H1 (cell line): ENCODE results near the gene RMND5B. TPM values are rescaled to one million over a fixed set of nuclear protein-coding genes. Genes with fewer than 3 reads are reported as not detected.

Experiments used
- CTCF ChIA-PET: fragments of 300-600 bp; sonication (Branson Sonifier 250); formaldehyde crosslinking; loops from one replicate; lab custom pipeline; 2021; ENCODE audit not compliant: partially characterized antibody; lab: Charles Lee
- POLR2A ChIA-PET: fragments of 300-600 bp; sonication (Branson Sonifier 250); formaldehyde crosslinking; loops from one replicate; lab custom pipeline; 2021; ENCODE audit warnings: inconsistent platforms; ENCODE audit not compliant: partially characterized antibody; lab: Charles Lee
- DNase-seq, 2 experiments: peaks; one replicate each; pipeline versions ENCODE4 v3.0.0 to v3.0.0-alpha.2; 2010 to 2022; ENCODE audit warnings: low spot score in 2 of 2, low read depth in 1 of 2, mixed read lengths in 1 of 2
- FAIRE-seq: peaks from 2 replicates; lab custom pipeline; 2011; peaks lifted over from hg19 to GRCh38; lab: Jason Lieb, UNC
- H2AFZ ChIP-seq: 2 replicates; pipeline ENCODE4 v1.8.1; 2012; ENCODE audit warnings: low read length, inconsistent platforms
- H2AK5ac ChIP-seq: 2 replicates; pipeline ENCODE4 v1.6.1; 2013; ENCODE audit warnings: low read depth, low read length
- H2BK120ac ChIP-seq: replicated peaks from 2 replicates; pipeline ENCODE3; 2013; ENCODE audit warnings: low read depth, low read length, inconsistent platforms
- H2BK12ac ChIP-seq: 2 replicates; pipeline ENCODE4 v1.6.1; 2013; ENCODE audit warnings: low read depth, low read length
- H2BK15ac ChIP-seq: 2 replicates; pipeline ENCODE4 v1.6.1; 2013; ENCODE audit warnings: low read length
- H2BK20ac ChIP-seq: 2 replicates; pipeline ENCODE4 v1.6.1; 2013; ENCODE audit warnings: low read length
- H2BK5ac ChIP-seq: 2 replicates; pipeline ENCODE4 v1.6.1; 2013; ENCODE audit warnings: low read depth, low read length
- H3K14ac ChIP-seq: 2 replicates; pipeline ENCODE4 v1.6.1; 2013; ENCODE audit warnings: inconsistent platforms; ENCODE audit not compliant: insufficient read length
- H3K18ac ChIP-seq: 2 replicates; pipeline ENCODE4 v1.6.1; 2013; ENCODE audit warnings: low read length; ENCODE audit errors: extremely low read depth
- H3K23ac ChIP-seq: 2 replicates; pipeline ENCODE4 v1.6.1; 2013; ENCODE audit warnings: inconsistent platforms; ENCODE audit not compliant: insufficient read length
- H3K23me2 ChIP-seq: 2 replicates; pipeline ENCODE4 v1.6.1; 2013; ENCODE audit warnings: low read depth, low read length
- H3K27ac ChIP-seq: 2 replicates; pipeline ENCODE4 v1.6.1; 2011; ENCODE audit warnings: low read depth, low read length, inconsistent platforms
- H3K27me3 ChIP-seq, 4 experiments: replicated peaks in 1 of 4; 1 replicate in 1 of 4; 2 replicates in 3 of 4; pipeline versions ENCODE4 v1.6.1 to v1.8.1; 2011 to 2013; ENCODE audit warnings: low read length in 3 of 4, mild to moderate bottlenecking in 3 of 4, inconsistent platforms in 2 of 4, mixed read lengths in 2 of 4, moderate library complexity in 1 of 4; ENCODE audit not compliant: control insufficient read depth in 3 of 4, insufficient read depth in 3 of 4; ENCODE audit errors: extremely low read depth in 1 of 4
- H3K36me3 ChIP-seq, 4 experiments: 2 replicates each; pipeline versions ENCODE4 v1.6.1 to v1.8.1; 2011 to 2013; ENCODE audit warnings: mild to moderate bottlenecking in 4 of 4, low read length in 3 of 4, moderate library complexity in 2 of 4, control low read depth in 1 of 4, inconsistent platforms in 1 of 4; ENCODE audit not compliant: insufficient read depth in 4 of 4, control insufficient read depth in 2 of 4
- H3K4ac ChIP-seq: replicated peaks from 2 replicates; pipeline ENCODE3; 2013; ENCODE audit warnings: low read length, low read depth, mixed read lengths, inconsistent platforms; ENCODE audit not compliant: insufficient read length
- H3K4me1 ChIP-seq, 4 experiments: replicated peaks in 1 of 4; 1 replicate in 1 of 4; 2 replicates in 3 of 4; pipeline versions ENCODE4 v1.6.1 to v1.8.1; 2011 to 2013; ENCODE audit warnings: low read length in 3 of 4, inconsistent platforms in 2 of 4, mixed read lengths in 1 of 4; ENCODE audit not compliant: insufficient read depth in 4 of 4, control insufficient read depth in 3 of 4
- H3K4me2 ChIP-seq, 2 experiments: 2 replicates each; pipeline versions ENCODE4 v1.6.1 to v1.8.1; 2011 to 2013; ENCODE audit warnings: low read depth in 2 of 2, low read length in 2 of 2, control low read depth in 1 of 2, inconsistent platforms in 1 of 2, mild to moderate bottlenecking in 1 of 2; ENCODE audit not compliant: insufficient read depth in 1 of 2
- H3K4me3 ChIP-seq, 4 experiments: fragments of 200-600, 300-600 bp in 1 of 4; sonication (generic), shearing (Covaris generic), sonication (Bioruptor Twin) in 1 of 4; 2 replicates each; pipeline versions ENCODE4 v1.5.1 to v1.8.1; 2011 to 2016; ENCODE audit warnings: low read length in 4 of 4, low read depth in 3 of 4, control low read depth in 2 of 4, inconsistent platforms in 2 of 4, mild to moderate bottlenecking in 2 of 4, mixed read lengths in 1 of 4, moderate library complexity in 1 of 4; ENCODE audit not compliant: insufficient read depth in 2 of 4; ENCODE audit errors: extremely low read depth in 1 of 4
- H3K56ac ChIP-seq: replicated peaks from 2 replicates; pipeline ENCODE3; 2013; ENCODE audit warnings: low read depth, mild to moderate bottlenecking, mixed read lengths, low read length, inconsistent platforms; ENCODE audit not compliant: insufficient read length
- H3K79me1 ChIP-seq: 2 replicates; pipeline ENCODE4 v1.6.1; 2013; ENCODE audit warnings: low read depth, low read length, control low read depth
- H3K79me2 ChIP-seq, 2 experiments: 2 replicates each; pipeline versions ENCODE4 v1.6.1 to v1.8.1; 2012 to 2013; ENCODE audit warnings: low read length in 2 of 2, mild to moderate bottlenecking in 2 of 2, inconsistent platforms in 1 of 2; ENCODE audit not compliant: insufficient read depth in 2 of 2, control insufficient read depth in 1 of 2
- H3K9ac ChIP-seq, 4 experiments: replicated peaks in 1 of 4; 1 replicate in 1 of 4; 2 replicates in 3 of 4; pipeline versions ENCODE4 v1.6.1 to v1.8.1; 2011 to 2013; ENCODE audit warnings: low read depth in 3 of 4, low read length in 3 of 4, control low read depth in 2 of 4, mild to moderate bottlenecking in 2 of 4, moderate library complexity in 2 of 4, inconsistent platforms in 1 of 4; ENCODE audit errors: extremely low read depth in 1 of 4
- H3K9me3 ChIP-seq, 2 experiments: 2 replicates each; pipeline versions ENCODE4 v1.6.1 to v1.8.1; 2012 to 2013; ENCODE audit warnings: mild to moderate bottlenecking in 2 of 2, moderate library complexity in 2 of 2, control low read depth in 1 of 2, inconsistent platforms in 1 of 2, low read depth in 1 of 2, low read length in 1 of 2, mixed read lengths in 1 of 2; ENCODE audit not compliant: insufficient read depth in 2 of 2
- H4K20me1 ChIP-seq, 2 experiments: replicated peaks in 1 of 2; 2 replicates each; pipeline versions ENCODE3 to v1.8.1; 2011 to 2013; ENCODE audit warnings: inconsistent platforms in 2 of 2, low read length in 2 of 2, mild to moderate bottlenecking in 1 of 2; ENCODE audit not compliant: insufficient read depth in 2 of 2, control insufficient read depth in 1 of 2
- H4K5ac ChIP-seq: 2 replicates; pipeline ENCODE4 v1.6.1; 2013; ENCODE audit warnings: low read length, low read depth, mixed read lengths, inconsistent platforms; ENCODE audit not compliant: insufficient read length
- H4K8ac ChIP-seq: 2 replicates; pipeline ENCODE4 v1.8.0; 2013; ENCODE audit warnings: mild to moderate bottlenecking, moderate library complexity, low read length, inconsistent platforms; ENCODE audit not compliant: insufficient read depth; ENCODE audit errors: extremely low read depth
- H4K91ac ChIP-seq: replicated peaks from 2 replicates; pipeline ENCODE3; 2013; ENCODE audit warnings: low read length, mixed read lengths, inconsistent platforms; ENCODE audit not compliant: insufficient read length
- CHD2 ChIP-seq: IDR thresholded peaks from 2 replicates; pipeline ENCODE4 v1.6.1; 2012; ENCODE audit warnings: low read length, improper control_type of control experiment
- POLR2AphosphoS5 ChIP-seq: IDR thresholded peaks from 2 replicates; pipeline ENCODE4 v1.6.1; 2011; ENCODE audit warnings: low read depth, low read length
- POU5F1 ChIP-seq: IDR thresholded peaks from 2 replicates; pipeline ENCODE4 v1.6.1; 2011; ENCODE audit warnings: low read depth, mild to moderate bottlenecking, low read length, moderate library complexity
- WGBS, 2 experiments: shearing (Covaris generic) in 1 of 2; methylation state at CpG; one replicate each; pipeline versions ENCODE4 v1.1.6 to v1.1.7; 2013 to 2015; ENCODE audit warnings: low lambda C conversion rate in 2 of 2, mixed read lengths in 2 of 2, inconsistent platforms in 1 of 2, low coverage in 1 of 2, missing lambda C conversion rate in 1 of 2; ENCODE audit not compliant: insufficient replicate concordance in 2 of 2, insufficient coverage in 1 of 2, insufficient read length in 1 of 2; ENCODE audit errors: extremely low coverage in 1 of 2, missing lambda C conversion rate in 1 of 2; 5-methylcytosine and 5-hydroxymethylcytosine counted together
- polyA plus RNA-seq, 7 experiments: library from polyadenylated mRNA; depleted of rRNA in 3 of 7; stranded (reverse) in 5 of 7; unstranded in 2 of 7; fragments of >200 nt in 5 of 7; fragments of 200-250 nt in 2 of 7; gene quantifications; 1 replicate in 5 of 7; 2 replicates in 1 of 7; 4 replicates in 1 of 7; pipeline versions ENCODE4 v1.2.1 to v1.2.3, GENCODE V29; 2011 to 2013; ENCODE audit warnings: missing spikeins in 2 of 7, mixed read lengths in 2 of 7
- total RNA-seq: library from RNA; stranded (reverse); fragmentation: NEBNext Ultra II Directional; extraction: Animal tissue kit (Norgen Biotek cat#: 25700); gene quantifications from 2 replicates; pipeline ENCODE4 v1.2.1, GENCODE V29; 2021

Gene RMND5B
- total and polyA plus RNA-seq, 2 of the 8 experiments (the other 6 are each of a cell fraction or from before 2014, with no cell fraction given), result 75.9 to 90.2 TPM

GRCh38 chr5:178143901-178144300 lies 13.1 kb downstream of the RMND5B start:
- 98% methylated on average over 10 of the region's 10 CpGs; no CpG with 5 or more reads in 1 of the 2 experiments for WGBS, 2 experiments
- Histone ChIP-seq H2BK12ac (no peak overlapping the region), H3K4me1 (peaks cover 0 to 2% (median 0%) of the 10 kb centered on the region in 4 experiments; a peak in 3 of 7 replicates), H4K91ac (no peak overlapping the region), H2BK5ac (0 out of 2 replicates have a peak overlapping the region, but pooled peaks have one; percentile 35), H3K56ac (no peak overlapping the region), H3K27ac (no peak overlapping the region)
- peak; percentile 8; the same call in 1 of the 2 replicates for TF ChIP-seq POLR2AphosphoS5
- no peak for TF ChIP-seq CHD2
- TF ChIP-seq POU5F1, result no peak
- TF ChIP-seq, all 59 proteins: peak for 1
- FAIRE-seq (no peak), DNase-seq (no peak)
- Histone ChIP-seq H4K5ac (no peak overlapping the region), H3K14ac (no peak overlapping the region), H3K27me3 (no peaks in the 10 kb centered on the region), H3K79me2 (no peaks in the 10 kb centered on the region), H2AK5ac (no peak overlapping the region), H3K9me3 (no peaks in the 10 kb centered on the region), H3K23ac (no peak overlapping the region), H2BK20ac (no peak overlapping the region), H3K4ac (no peak overlapping the region), H4K8ac (no peak overlapping the region), H2BK120ac (no peak overlapping the region), H3K36me3 (peaks cover 32 to 80% (median 60%) of the 10 kb centered on the region in 4 experiments), H2AFZ (no peak overlapping the region), H3K79me1 (no peaks in the 10 kb centered on the region), H3K4me2 (no peak overlapping the region), H3K9ac (no peak overlapping the region), H3K4me3 (no peak overlapping the region), H4K20me1 (peaks cover 14 to 19% of the 10 kb centered on the region in 2 experiments), H3K18ac (no peak overlapping the region), H2BK15ac (no peak overlapping the region), H3K23me2 (no peaks in the 10 kb centered on the region)
- POLR2A ChIA-PET, result interaction anchor here (1.1 to 40.7 kb wide), 10 partner anchors 9 to 67 kb away, joined by 3 to 1250 read pairs (median 11); partner anchors contain the start of genes N4BP3, NHP2 and RMND5B
- CTCF ChIA-PET, result interaction anchor here (0.9 to 24.6 kb wide), 11 partner anchors 8 to 81 kb away, joined by 3 to 515 read pairs (median 4); partner anchors contain the start of gene NHP2
